GM10266 (cell line): Measurements from ENCODE around the gene MRTFA.

ENCODE experiments used
- DNase-seq: peaks from one replicate; pipeline ENCODE4 v3.0.0; 2012; ENCODE audit errors: extremely low spot score
- CTCF ChIP-seq: IDR thresholded peaks from 2 replicates; pipeline ENCODE4 v1.5.1; 2012; ENCODE audit warnings: mild to moderate bottlenecking, low read depth; ENCODE audit not compliant: control insufficient read depth, insufficient read depth; ENCODE audit errors: missing control alignments

The MRTFA gene

GRCh38 chr22:40493441-40493840 is 143.1 kb downstream of the MRTFA start:
- TF ChIP-seq CTCF = no peak
- no peak for DNase-seq

DNA sequence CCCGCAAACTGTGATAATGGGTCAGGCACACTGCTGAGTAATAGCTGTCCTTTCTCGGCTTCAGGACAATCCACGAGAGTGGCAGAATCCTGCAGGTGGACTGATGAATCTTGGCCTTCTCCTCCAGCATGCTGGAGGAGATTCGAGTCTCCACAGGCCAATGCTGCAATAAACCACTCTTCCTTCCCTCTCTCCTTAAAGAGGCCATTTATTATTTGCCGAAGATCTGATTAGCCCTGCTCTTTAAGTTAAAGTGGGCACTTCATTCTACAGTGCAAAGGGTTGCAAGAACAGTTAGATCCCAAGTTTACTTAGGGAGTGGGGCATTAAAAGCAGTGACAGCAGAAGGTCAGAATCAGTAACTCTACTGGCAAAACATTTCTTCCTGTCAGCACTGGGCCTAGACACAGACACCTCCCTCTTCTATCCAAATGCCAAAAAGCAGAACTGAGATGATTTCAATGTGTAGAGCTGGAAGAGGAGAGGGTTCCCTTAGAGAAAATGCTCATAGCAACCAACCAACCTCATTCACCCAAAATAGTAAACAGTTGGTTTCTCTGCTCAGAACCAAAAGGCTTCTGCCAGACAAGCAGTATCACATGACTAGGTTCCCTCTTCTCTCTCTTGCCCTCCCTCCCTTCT is 144.4 kb downstream of the MRTFA start:
- peak; percentile 74 for DNase-seq
- no peak for TF ChIP-seq CTCF

DNA sequence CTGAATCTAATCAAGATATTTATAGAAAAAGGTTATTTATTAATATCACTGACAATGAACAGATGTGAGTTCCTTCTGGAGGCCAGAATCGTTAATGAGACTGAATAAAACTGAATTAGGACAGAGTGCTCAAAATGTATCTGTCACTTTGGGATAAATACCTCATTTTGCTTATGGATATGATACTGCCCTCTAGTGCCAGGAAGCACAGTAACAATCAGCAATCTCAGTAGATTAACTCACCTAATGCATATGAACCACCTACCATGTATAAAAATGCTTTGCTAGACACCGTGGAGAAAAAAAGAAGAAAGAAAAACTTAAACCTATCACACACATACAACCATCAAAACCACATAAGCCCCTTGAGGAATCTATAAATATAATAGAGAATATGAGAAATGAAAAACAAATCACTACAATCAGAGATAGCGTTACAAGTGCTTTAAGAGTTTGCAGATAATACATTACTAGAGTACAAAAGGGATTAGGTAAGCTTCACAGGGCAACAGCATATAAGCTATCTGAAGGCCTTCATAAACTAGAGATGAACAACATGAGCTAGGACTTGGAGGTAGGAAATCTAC is 148.8 kb downstream of the MRTFA start:
- peak; percentile 80 for TF ChIP-seq CTCF
- peak; percentile 37 for DNase-seq

- DNase-seq = no peak
- TF ChIP-seq CTCF = no peak
Measured at GRCh38 chr22:40486962-40487602, 149.4 kb downstream of the MRTFA start.

DNA sequence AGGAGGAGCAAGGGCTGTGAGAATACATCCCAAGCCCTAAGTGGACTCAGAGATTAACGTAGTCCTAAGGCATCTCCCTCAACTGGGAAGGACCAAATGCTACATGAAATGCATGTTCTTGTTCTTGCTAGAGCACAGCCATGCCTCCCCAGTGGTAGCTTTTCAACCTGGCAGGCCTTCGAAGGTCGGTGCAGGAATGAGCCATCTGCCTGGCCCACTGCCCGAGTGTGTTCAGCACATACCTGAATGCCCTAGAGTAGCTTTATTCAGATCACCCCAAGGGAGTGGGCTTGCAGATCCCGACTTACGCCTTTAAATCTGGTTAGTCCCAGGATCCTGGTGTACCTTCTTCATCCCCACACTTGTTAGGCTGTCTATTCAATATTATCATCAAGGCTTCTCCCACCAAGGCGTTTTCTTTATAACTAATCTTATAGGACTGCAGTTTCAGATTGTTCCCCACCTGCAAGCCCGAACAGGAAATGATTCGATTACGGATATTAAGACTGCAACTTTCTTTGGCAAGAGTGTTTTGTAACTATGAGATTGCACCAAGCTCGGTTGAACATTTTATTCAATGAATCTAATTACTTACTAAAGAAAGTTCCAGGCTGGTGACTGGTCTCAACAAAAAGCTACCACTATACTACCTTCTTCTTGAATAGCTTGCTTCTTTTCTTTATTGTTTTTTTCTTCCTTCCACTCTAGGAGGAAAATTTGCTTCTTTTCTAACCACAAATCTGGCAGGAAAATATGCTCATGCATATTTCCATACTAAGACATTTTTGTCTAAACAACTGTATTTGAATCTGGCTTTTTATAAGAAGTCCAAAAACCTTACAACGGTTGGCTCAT is 150.5 kb downstream of the MRTFA start:
- TF ChIP-seq CTCF = no peak
- no peak for DNase-seq

DNA sequence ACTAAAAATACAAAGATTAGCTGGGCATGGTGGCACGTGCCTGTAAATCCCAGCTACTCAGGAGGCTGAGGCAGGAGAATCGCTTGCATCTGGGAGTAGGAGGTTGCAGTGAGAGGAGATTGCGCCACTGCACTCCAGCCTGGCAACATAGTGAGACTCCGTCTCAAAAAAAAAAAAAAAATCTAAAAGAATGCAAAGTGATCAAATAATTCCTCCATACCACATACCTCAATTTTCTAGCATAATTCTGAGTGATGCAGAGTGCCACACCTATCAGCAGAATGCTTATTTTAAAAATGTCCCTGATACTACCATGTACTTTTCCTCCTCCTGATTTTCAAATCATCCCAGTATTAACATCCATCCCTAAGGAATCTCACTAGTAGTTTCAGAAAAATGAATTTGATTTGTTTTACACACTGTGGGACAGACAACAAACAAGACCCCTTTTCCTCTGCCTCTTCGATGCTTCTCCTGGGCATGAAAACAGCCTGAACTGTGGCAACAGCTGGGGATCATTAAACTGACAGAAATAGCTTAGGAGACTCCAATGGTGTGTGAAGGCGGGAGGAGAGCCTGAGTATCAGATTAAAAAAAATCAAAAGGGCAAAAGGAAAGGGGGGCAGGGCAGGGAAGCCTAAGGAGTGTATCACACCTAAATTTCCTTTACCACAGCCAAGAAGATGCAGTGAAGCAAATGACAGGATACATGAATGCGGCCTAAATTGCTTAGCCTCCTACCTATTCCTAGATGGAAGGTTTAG is 151.4 kb downstream of the MRTFA start:
- TF ChIP-seq CTCF = no peak
- DNase-seq = no peak
